Stimulated activated CD4-positive, alpha-beta T cell treated with anti-CD3 and anti-CD28 coated beads, TNF-alpha, amount 100 ng/mL, for 24 hours (primary cell): ENCODE data around the gene LCN1.
A peak's percentile ranks its signal among the peaks of the same experiment; 100 is the strongest.
"Not testable (repeated sequence)": the region's sequence is repeated elsewhere in the genome, so short reads cannot be mapped to it uniquely, and the experiment has no call there.

Experiments used
- DNase-seq, 3 experiments: peaks; one replicate each; pipeline ENCODE4 v3.0.0-alpha.2; 2020; ENCODE audit warnings: low read depth in 3 of 3

LCN1 gene

GRCh38 chr9:135504262-135505243 lies 16.7 kb upstream of the LCN1 start:
- DNase-seq = peak; percentile 36 to 56 (median 42)

DNA sequence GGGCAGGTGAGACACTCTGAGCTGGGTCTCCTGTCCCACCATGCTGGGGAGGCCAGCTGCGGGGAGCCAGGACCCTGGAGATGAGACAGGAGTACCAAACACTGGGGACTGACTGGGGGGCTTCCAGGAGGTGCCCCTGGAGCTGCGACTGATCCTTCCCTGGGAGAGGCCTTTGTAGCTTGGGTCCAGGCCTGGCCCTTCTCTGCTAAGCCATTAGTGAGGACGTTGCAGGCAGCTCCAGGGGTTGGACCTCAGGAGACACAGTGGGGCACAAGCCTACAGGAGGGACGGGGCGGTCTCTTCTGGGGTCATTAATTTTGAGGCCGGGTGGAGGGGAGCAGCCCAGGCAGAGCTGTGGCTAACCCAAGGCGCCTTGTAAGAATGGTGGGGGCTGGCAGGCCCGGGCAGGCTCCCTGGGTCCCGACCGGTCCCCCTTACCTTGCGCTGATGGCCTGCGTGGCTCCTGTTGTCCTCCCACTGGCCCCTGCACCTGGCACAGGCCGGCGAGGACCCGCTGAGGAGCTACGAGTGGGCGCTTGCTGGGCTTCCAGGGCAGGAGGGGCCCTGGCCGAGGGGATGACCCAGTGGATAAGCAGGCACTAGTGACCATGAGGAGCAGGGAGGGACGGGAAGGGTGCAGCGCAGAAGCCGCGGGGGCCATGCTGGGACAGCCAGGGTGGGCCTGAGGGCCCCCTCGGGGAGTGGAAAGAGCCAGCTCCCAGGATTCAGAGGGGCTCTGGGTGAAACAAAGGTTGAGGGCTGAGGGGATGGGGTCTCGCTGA lies 15.6 kb upstream of the LCN1 start:
- DNase-seq = no peak

DNA sequence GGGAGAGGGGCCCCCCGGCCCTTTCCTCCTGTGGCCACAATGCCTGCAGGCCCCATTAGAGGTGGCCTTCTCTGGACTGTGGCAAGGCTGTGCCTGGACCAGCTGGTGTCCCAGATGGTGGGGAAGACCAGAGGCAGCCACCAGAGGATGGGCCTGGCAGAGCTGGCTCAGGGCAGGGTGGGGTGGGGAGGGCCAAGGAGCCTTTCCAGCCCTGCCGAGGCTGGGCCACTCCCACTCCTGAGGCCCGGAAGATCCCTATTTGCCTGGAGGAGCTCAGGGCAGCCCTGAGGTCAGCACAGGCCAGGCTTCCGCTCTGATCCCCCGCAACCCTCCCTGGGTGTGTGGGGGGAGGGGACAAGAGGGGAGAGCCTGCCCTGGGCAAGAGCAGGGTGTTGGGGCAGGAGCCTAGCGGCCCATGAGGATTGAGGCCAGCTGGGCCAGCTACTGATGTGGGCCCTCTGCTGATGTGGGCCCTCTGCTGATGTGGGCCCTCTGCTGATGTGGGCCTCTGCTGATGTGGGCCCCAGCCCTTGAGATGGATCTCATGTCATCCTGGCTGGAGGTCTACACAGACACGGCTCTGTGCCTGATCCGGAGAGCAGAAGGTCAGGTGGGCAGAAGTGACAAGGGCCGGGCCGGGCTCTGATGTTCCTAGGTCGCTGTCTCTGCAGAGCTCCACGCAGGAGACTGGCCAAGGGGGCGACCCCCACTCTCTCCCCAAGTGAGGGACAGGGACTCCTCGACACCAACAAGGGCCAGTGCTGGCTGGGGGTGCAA lies 14.7 kb upstream of the LCN1 start:
- no peak for DNase-seq

DNA sequence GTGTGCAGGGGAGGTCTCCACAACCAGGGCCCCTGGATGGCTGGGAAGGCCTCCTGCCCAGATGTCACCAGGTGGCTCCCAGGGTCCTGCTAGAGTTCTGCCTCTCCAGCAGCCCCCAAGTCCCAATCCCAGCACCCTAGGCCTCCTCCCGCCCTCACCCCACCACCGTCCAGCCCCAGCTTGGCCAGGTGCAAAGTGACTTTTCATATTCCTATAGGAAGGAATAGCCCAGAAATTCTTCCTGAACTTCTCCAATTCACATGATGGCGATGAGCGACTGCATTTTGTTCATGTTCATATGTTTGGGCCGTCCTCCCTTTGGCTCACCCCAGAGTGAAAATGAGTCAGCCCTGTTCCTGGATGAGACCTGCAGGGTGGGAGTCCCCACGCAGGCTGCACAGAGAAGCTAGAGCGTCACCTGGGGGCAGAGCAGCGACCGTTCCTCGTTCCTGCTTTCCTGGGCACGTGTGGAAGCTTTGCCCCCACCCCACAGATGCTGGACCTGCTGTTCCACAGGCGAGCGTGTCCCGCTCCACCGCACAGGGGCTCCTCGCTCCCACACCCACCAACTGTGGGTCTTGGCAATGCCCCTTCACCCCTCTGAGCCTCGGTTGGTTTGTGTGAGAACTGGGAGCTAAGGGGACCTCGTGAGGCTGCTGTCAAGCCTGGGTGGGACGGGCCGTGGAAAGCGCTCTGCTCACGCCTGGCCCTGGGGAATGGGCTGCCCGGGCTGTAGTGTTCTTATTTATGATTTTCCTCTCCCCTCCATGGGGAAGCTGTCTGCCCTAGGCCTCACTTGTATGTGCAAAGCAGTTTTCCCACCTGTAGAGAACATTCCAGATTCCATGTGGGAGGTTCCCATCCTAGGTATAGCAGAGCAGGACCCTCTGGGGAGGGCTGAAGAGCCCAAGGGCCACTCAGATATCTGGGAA lies 13.9 kb upstream of the LCN1 start:
- no peak for DNase-seq

DNA sequence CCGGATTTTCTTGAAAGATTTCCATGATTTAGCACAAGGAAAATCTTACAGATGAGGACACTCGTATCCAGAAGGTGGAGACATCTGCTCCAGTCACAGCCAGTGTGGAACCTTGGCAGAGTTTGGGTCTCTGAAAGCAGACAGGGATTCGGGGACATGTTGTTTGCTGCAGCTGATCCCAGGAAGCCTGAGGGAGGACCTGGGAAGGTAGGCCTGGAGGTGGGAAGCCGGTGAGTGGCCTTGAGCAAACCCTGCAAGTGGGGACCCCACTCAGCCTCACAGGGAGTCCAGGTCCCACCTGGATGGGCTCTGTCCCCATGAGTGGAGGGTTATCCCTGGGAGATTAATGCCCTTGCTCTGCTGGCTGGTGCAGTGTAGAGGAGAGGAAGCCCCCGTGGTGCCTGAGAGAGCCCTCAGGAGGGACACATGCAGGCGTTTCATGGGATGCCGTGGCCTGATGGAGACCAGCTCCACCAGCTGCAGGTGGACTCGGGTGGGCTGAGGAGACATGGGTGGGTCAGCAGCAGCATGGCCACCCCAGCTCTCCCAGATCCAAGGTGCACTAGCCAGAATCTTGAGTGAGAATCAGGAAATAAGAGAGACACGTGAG lies 12.9 kb upstream of the LCN1 start:
- DNase-seq = no peak

DNA sequence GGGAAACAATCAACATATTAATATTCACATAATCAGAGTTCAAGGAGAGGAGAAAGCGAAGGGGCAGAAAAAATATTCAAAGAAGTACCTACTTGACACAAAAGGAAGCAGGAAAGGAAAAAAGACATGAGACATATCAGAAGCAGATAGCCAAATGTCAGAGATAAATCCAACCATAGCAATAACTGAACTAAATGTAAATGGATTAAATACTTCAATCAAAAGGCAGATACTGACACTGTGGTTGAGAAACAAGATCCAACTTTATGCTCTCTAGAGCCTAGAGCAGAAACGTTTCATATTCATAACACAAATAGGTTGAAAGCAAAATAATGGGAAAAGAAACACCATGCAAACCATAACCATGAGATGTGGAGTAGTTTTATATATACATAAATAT lies 11.8 kb upstream of the LCN1 start:
- no peak for DNase-seq

DNA sequence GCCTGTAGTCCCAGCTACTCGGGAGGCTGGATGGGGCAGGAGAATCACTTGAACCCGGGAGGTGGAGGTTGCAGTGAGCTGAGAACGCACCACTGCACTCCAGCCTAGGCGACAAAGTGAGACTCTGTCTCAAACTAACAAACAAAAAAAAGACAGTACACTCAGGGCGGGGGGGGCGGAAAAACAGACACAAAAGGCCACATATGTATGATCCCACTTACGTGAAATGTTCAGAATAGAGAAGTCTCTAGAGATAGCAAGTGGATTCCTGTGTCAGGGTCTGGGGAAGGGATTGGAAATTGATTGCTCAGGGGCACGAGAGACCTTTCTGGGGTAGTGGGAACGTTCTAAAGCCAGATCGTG lies 9.0 kb upstream of the LCN1 start:
- DNase-seq = no peak

DNA sequence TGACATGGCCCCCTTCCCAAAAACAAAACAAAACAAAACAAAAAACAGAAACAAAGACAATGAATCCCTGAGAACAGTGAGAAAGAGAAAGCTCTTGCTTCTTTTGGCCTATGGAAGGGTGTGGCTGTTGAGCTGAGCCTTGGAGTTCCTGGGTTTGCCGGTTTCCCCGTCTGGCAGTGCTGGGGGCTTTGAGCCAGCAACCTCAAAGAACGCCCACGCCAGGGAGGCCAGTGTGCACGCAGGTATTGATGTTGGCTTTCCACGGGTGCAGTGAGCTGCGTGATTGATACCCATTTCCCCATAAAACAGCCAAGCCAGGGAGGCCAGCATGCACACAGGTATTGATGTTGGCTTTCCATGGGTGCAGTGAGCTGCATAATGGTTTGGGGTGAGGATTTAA lies 8.3 kb upstream of the LCN1 start:
- no peak for DNase-seq

DNA sequence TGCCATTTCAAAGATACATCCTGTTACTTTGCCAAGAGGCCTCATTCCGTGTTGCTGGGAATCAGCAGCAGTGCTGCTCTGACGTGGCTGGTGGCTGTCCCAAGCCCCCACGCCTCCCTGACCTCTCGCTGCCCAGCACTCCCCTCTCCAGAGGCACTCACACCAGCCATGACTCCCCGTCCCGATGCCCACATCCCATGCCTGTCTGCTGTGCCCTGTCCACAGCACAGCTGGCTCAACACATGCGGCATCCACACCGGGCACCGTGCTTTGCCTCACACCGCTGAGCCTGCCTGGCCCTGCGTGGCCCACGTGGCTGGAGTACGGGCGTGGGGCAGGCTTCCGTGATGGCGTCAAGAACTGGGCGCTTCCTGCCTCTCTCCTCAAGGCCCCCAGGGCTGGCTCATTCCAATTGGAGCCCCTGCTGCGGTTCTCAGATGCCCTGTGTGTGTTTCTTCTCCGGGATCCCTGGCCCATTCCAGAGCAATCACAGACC lies 7.8 kb upstream of the LCN1 start:
- DNase-seq = no peak

- DNase-seq = not testable (repeated sequence)
These were observed 7.3 kb upstream of the LCN1 start for GRCh38 chr9:135513906-135514305.

DNA sequence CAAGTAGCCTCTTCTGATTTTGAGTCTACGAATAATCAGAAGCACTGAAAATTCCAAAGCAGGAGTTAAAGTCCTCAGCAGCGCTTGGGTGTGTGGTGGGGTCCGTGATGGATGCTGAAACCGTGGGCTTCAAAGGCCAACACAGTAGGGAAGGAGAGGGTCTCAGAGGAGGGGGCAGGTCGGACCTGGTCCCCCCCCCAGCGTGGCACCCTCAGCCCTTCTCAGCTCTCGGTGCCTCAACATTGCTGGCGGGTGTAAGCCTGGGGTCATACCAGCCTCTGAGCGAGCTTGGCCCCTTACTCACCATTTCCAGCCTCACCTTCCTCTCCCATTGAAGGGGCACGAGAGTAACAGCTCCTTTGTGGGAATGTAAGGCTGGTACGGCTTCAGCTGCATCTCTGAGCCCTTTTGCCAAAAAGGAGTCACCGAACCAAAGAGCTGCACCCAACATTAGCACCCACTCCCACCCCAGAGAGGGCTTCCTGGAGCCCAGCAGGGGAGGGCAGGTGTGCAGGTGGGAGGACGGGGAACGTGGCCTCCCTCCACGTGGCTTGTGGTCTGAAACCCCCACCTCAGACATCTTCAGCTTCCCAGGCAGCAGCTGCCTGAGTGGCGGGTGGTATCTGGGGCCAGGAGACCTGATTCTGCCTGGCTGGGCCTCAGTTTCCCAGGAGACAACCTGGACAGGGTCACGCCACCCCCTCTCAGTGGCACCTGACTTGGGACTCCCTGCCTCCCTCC lies 6.7 kb upstream of the LCN1 start:
- DNase-seq = no peak

- no peak for DNase-seq
These were observed 5.9 kb upstream of the LCN1 start for GRCh38 chr9:135515083-135515951.

DNA sequence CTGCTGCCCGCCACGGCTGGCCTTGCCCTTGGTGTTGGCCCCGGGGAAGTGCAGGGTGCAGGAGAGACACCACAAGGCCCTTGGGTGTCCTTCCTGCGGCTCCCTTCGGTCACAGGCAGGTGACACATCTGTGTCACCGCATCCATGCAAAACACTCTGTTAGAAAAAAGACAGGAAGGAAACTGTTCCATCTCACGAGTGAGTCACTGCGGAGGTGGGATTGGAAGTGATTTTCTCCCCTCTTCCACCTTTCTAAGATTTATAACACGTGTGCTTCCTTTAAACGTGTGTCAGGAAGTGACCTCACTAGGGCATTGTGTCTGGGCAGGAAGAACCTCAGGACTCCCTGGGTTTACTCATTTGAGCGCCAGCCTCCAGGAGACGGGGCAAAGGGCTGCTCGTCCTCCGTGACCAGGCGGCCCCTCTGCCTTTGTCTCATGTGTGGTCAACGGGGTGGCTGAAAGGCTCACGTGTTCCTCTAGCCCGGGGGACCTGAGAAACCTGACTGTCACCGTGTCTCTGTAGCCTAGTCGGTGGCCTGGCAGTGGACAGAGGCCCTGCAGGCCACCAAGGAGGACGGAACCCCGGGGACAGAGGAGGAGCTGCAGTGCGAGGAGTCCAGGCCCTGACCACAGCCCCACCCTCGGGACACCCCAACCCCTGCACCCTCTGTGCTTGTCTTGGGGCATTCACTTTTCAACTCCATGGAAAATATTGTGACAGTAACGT lies 4.9 kb upstream of the LCN1 start:
- no peak for DNase-seq

GRCh38 chr9:135517407-135517822 lies 3.8 kb upstream of the LCN1 start:
- no peak for DNase-seq

GRCh38 chr9:135519179-135519971 lies 1.9 kb upstream of the LCN1 start:
- no peak for DNase-seq

GRCh38 chr9:135521608-135522095 lies 412 bp downstream of the LCN1 start:
- DNase-seq = no peak
